ENCODE measurements around the gene ISL1.

Gene ISL1

GRCh38 chr5:51386916-51387883 is 4.0 kb downstream of the ISL1 start:
- H3K27me3 ChIP-seq (ENCODE audit: insufficient read depth, low read length, poor library complexity), result peaks cover 25% of the 10 kb centered on the region
- no peaks in the 10 kb centered on the region for H3K36me3 ChIP-seq (ENCODE audit: insufficient read depth, low read length)
- ATAC-seq (ENCODE audit: insufficient read depth, low read depth) (no peak), DNase-seq (no peak)
- H3K9ac ChIP-seq (ENCODE audit: low read depth, low read length), result no peak overlapping the region
- H3K4me2 ChIP-seq (ENCODE audit: insufficient read depth, low read length), result no peak overlapping the region
- no peak overlapping the region for H3K27ac ChIP-seq (ENCODE audit: low read length)
- no peaks in the 10 kb centered on the region for H4K20me1 ChIP-seq (ENCODE audit: insufficient read depth, low read length)
- H3K4me3 ChIP-seq (ENCODE audit: low read depth in 1 of 2, low read length in 2 of 2), result no peak overlapping the region
- H3K79me2 ChIP-seq (ENCODE audit: insufficient read depth, low read length), result no peaks in the 10 kb centered on the region
- H3K9me3 ChIP-seq (ENCODE audit: insufficient read depth, low read length, severe bottlenecking), result no peaks in the 10 kb centered on the region
- H2AFZ ChIP-seq (ENCODE audit: low read depth, low read length), result no peak overlapping the region
- TF ChIP-seq EZH2 (IDR thresholded peaks at IDR 0.05; ENCODE audit: borderline replicate concordance, low read depth, low read length, severe bottlenecking), result no peak
- TF ChIP-seq, protein P1, sequence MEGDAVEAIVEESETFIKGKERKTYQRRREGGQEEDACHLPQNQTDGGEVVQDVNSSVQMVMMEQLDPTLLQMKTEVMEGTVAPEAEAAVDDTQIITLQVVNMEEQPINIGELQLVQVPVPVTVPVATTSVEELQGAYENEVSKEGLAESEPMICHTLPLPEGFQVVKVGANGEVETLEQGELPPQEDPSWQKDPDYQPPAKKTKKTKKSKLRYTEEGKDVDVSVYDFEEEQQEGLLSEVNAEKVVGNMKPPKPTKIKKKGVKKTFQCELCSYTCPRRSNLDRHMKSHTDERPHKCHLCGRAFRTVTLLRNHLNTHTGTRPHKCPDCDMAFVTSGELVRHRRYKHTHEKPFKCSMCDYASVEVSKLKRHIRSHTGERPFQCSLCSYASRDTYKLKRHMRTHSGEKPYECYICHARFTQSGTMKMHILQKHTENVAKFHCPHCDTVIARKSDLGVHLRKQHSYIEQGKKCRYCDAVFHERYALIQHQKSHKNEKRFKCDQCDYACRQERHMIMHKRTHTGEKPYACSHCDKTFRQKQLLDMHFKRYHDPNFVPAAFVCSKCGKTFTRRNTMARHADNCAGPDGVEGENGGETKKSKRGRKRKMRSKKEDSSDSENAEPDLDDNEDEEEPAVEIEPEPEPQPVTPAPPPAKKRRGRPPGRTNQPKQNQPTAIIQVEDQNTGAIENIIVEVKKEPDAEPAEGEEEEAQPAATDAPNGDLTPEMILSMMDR (IDR thresholded peaks at IDR 0.05; ENCODE audit: borderline replicate concordance, extremely low read depth, low read length, poor library complexity, severe bottlenecking), result no peak
- H3K4me1 ChIP-seq (ENCODE audit: insufficient read depth, low read length), result no peaks in the 10 kb centered on the region

DNA sequence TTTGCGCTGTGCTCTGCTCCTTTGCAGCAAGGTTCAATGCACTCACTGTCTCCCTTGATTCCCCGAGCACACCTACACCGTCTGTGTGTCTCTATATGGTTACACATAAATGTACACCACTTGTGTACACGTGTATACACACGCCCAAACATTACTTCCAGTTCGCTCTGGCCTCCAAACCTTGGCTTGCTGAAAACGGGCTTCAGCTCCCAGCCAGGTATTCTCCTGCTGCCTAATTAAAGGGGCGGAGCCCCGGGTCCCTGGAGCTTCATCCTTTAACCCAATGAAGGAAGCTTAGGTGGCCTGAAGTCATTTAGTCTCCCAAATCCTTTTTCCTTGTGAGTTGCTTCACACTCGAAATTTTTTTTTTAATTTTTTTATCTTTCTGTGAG is 4.6 kb downstream of the ISL1 start:
- no peaks in the 10 kb centered on the region for H3K36me3 ChIP-seq (ENCODE audit: insufficient read depth, low read length)
- TF ChIP-seq EZH2 (IDR thresholded peaks at IDR 0.05; ENCODE audit: borderline replicate concordance, low read depth, low read length, severe bottlenecking), result no peak
- TF ChIP-seq, protein P1 (IDR thresholded peaks at IDR 0.05; ENCODE audit: borderline replicate concordance, extremely low read depth, low read length, poor library complexity, severe bottlenecking), result no peak
- no peak for ATAC-seq (ENCODE audit: insufficient read depth, low read depth)
- peaks cover 25% of the 10 kb centered on the region for H3K27me3 ChIP-seq (ENCODE audit: insufficient read depth, low read length, poor library complexity)
- H3K4me2 ChIP-seq (ENCODE audit: insufficient read depth, low read length), result no peak overlapping the region
- no peak for DNase-seq
- H3K4me3 ChIP-seq (ENCODE audit: low read depth in 1 of 2, low read length in 2 of 2), result no peak overlapping the region
- H3K27ac ChIP-seq (ENCODE audit: low read length), result no peak overlapping the region
- no peaks in the 10 kb centered on the region for H4K20me1 ChIP-seq (ENCODE audit: insufficient read depth, low read length)
- H3K9me3 ChIP-seq (ENCODE audit: insufficient read depth, low read length, severe bottlenecking), result no peaks in the 10 kb centered on the region
- no peaks in the 10 kb centered on the region for H3K4me1 ChIP-seq (ENCODE audit: insufficient read depth, low read length)
- no peak overlapping the region for H2AFZ ChIP-seq (ENCODE audit: low read depth, low read length)
- H3K9ac ChIP-seq (ENCODE audit: low read depth, low read length), result no peak overlapping the region
- no peaks in the 10 kb centered on the region for H3K79me2 ChIP-seq (ENCODE audit: insufficient read depth, low read length)

DNA sequence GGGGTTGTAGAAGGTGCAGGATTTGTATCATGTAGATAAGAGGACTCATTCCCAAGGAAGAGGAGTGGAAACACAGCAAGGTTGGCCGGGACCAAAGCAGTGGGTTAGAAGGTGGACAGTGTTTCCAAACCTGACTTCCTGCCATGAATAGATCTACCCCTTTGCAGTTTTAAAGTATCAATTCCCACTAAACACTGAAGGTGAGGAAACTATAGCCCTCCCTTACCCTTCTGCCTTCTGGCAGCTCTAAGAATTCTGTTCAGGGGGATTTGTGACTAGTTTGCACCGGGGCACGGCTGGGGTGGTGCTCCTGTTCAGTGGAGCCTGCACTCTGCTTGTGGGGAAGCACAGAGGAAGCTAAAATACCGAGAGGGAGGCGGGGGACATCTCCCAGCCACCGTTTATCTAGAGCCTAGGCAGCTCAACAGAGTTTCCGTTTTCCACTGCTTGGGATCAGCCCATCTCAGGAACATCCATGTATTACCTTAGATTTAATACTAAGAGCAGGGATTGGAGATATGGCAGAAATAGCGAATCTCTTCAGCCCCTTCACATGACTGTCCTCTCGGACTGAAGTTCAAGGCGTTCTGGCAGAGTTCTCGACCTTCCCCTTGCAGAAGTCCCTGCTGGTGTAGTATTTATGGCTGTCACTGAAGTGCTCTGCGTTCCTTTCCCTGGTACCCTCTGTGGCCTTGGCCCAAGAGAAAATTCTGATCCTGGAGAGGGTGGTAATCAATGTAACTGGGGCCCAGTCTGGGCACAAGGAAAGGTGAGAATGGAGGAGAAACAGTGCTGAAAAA is 5.4 kb downstream of the ISL1 start:
- Histone ChIP-seq H3K4me2 (ENCODE audit: insufficient read depth, low read length) (no peak overlapping the region), H4K20me1 (ENCODE audit: insufficient read depth, low read length) (no peaks in the 10 kb centered on the region), H3K27me3 (ENCODE audit: insufficient read depth, low read length, poor library complexity) (peaks cover 25% of the 10 kb centered on the region), H2AFZ (ENCODE audit: low read depth, low read length) (no peak overlapping the region), H3K79me2 (ENCODE audit: insufficient read depth, low read length) (no peaks in the 10 kb centered on the region), H3K4me3 (ENCODE audit: low read depth in 1 of 2, low read length in 2 of 2) (no peak overlapping the region), H3K4me1 (ENCODE audit: insufficient read depth, low read length) (no peaks in the 10 kb centered on the region), H3K36me3 (ENCODE audit: insufficient read depth, low read length) (no peaks in the 10 kb centered on the region), H3K9me3 (ENCODE audit: insufficient read depth, low read length, severe bottlenecking) (no peaks in the 10 kb centered on the region), H3K9ac (ENCODE audit: low read depth, low read length) (no peak overlapping the region), H3K27ac (ENCODE audit: low read length) (no peak overlapping the region)
- ATAC-seq (ENCODE audit: insufficient read depth, low read depth) (no peak), DNase-seq (no peak)
- TF ChIP-seq EZH2 (IDR thresholded peaks at IDR 0.05; ENCODE audit: borderline replicate concordance, low read depth, low read length, severe bottlenecking), result no peak
- TF ChIP-seq, protein P1 (IDR thresholded peaks at IDR 0.05; ENCODE audit: borderline replicate concordance, extremely low read depth, low read length, poor library complexity, severe bottlenecking), result no peak

All from DND-41 (cell line).